Right atrium auricular region (tissue), 2 donors: ENCODE measurements around the gene R3HCC1L. TPM values are rescaled to one million over a fixed set of nuclear protein-coding genes. Genes with fewer than 3 reads are reported as not detected.
"Not testable (repeated sequence)": the region's sequence is repeated elsewhere in the genome, so short reads cannot be mapped to it uniquely, and the experiment has no call there.

Experiments
- DNase-seq: peaks from one replicate; pipeline ENCODE4 v3.0.0-alpha.2; 2019; ENCODE audit warnings: low spot score
- H3K27ac ChIP-seq, 2 donors: fragments of 200-600 bp; sonication (generic); 1 replicate in 1 of 2; 2 replicates in 1 of 2; pipeline ENCODE4 v1.5.1; 2016 to 2019
- H3K27me3 ChIP-seq, 2 donors: fragments of 200-600 bp; sonication (generic); one replicate each; pipeline versions ENCODE4 v1.5.1 to v1.6.0; 2017 to 2019
- H3K36me3 ChIP-seq: fragments of 200-600 bp; sonication (generic); one replicate; pipeline ENCODE4 v1.5.1; 2016
- H3K4me1 ChIP-seq, 2 donors: fragments of 200-600 bp; sonication (generic); one replicate each; pipeline versions ENCODE4 v1.5.1 to v1.6.0; 2017 to 2019
- H3K4me3 ChIP-seq, 2 donors: fragments of 200-600 bp; sonication (generic); 1 replicate in 1 of 2; 2 replicates in 1 of 2; pipeline ENCODE4 v1.5.1; 2017 to 2019; ENCODE audit warnings: mild to moderate bottlenecking in 1 of 2, moderate library complexity in 1 of 2
- H3K9me3 ChIP-seq, 2 donors: fragments of 200-600 bp; sonication (generic); one replicate each; pipeline ENCODE4 v1.5.1; 2019
- CTCF ChIP-seq, 2 donors: fragments of 200-600 bp; sonication (generic); IDR thresholded peaks; one replicate each; pipeline ENCODE4 v1.5.1; 2019; ENCODE audit warnings: antibody characterized with exemption in 2 of 2
- total RNA-seq, 2 donors: library from RNA; depleted of rRNA; stranded (reverse); fragments of >200 nt; gene quantifications; one replicate each; pipeline ENCODE4 v1.1.0, GENCODE V29; 2016

Gene R3HCC1L
- total RNA-seq, 2 donors from 2014 or later: 4.0 to 5.2 TPM

- Histone ChIP-seq H3K4me3 (no peak overlapping the region), H3K27me3 (no peaks in the 10 kb centered on the region), H3K27ac (no peak overlapping the region)
Measured at GRCh38 chr10:98217801-98218200, 83.3 kb downstream of the R3HCC1L start.

GRCh38 chr10:98223874-98224273 lies 89.4 kb downstream of the R3HCC1L start:
- H3K27ac ChIP-seq: no peak overlapping the region
- no peak for TF ChIP-seq CTCF (IDR thresholded peaks at IDR 0.05)
- no peaks in the 10 kb centered on the region for H3K4me1 ChIP-seq
- no peak overlapping the region for H3K4me3 ChIP-seq
- no peaks in the 10 kb centered on the region for H3K36me3 ChIP-seq
- peaks cover 3 to 14% of the 10 kb centered on the region in 2 donors for H3K9me3 ChIP-seq
- no peaks in the 10 kb centered on the region for H3K27me3 ChIP-seq
- no peak for DNase-seq

More at GRCh38 chr10:98217801-98218200, 83.3 kb downstream of the R3HCC1L start:
- Histone ChIP-seq H3K36me3 (no peaks in the 10 kb centered on the region), H3K9me3 (peaks cover 3 to 22% of the 10 kb centered on the region in 2 donors), H3K4me1 (no peaks in the 10 kb centered on the region)
- DNase-seq: no peak
- no peak for TF ChIP-seq CTCF (IDR thresholded peaks at IDR 0.05)

- H3K27me3 ChIP-seq: no peaks in the 10 kb centered on the region
- H3K4me3 ChIP-seq: no peak overlapping the region
- H3K36me3 ChIP-seq: no peaks in the 10 kb centered on the region
- H3K9me3 ChIP-seq: peaks cover 0 to 7% of the 10 kb centered on the region in 2 donors
- H3K27ac ChIP-seq: no peak overlapping the region
- DNase-seq: no peak
- no peak for TF ChIP-seq CTCF (IDR thresholded peaks at IDR 0.05)
- no peaks in the 10 kb centered on the region for H3K4me1 ChIP-seq
Measured at GRCh38 chr10:98224509-98224908, 90.1 kb downstream of the R3HCC1L start.

- no peaks in the 10 kb centered on the region for H3K27me3 ChIP-seq
- no peak overlapping the region for H3K27ac ChIP-seq
- TF ChIP-seq CTCF (IDR thresholded peaks at IDR 0.05): no peak
- H3K36me3 ChIP-seq: no peaks in the 10 kb centered on the region
- H3K9me3 ChIP-seq: peaks cover 0 to 2% of the 10 kb centered on the region in 2 donors
- no peaks in the 10 kb centered on the region for H3K4me1 ChIP-seq
- no peak overlapping the region for H3K4me3 ChIP-seq
- no peak for DNase-seq
Measured at GRCh38 chr10:98224996-98225395, 90.5 kb downstream of the R3HCC1L start.

- Histone ChIP-seq H3K36me3 (no peaks in the 10 kb centered on the region), H3K4me1 (no peaks in the 10 kb centered on the region), H3K4me3 (no peak overlapping the region), H3K27me3 (no peaks in the 10 kb centered on the region), H3K9me3 (no peaks in the 10 kb centered on the region), H3K27ac (no peak overlapping the region)
- TF ChIP-seq CTCF (IDR thresholded peaks at IDR 0.05): no peak
- no peak for DNase-seq
Measured at GRCh38 chr10:98226508-98227144, 92.2 kb downstream of the R3HCC1L start.

GRCh38 chr10:98227713-98228112 lies 93.3 kb downstream of the R3HCC1L start:
- DNase-seq, H3K36me3 ChIP-seq, H3K27ac ChIP-seq, H3K9me3 ChIP-seq, H3K27me3 ChIP-seq, H3K4me3 ChIP-seq, H3K4me1 ChIP-seq: not testable (repeated sequence)

GRCh38 chr10:98228266-98228665 lies 93.8 kb downstream of the R3HCC1L start:
- not testable (repeated sequence) for H3K4me3 ChIP-seq, H3K9me3 ChIP-seq, H3K27me3 ChIP-seq, H3K36me3 ChIP-seq, H3K27ac ChIP-seq, DNase-seq, H3K4me1 ChIP-seq
